Tibial nerve (tissue), 4 donors: ENCODE data around the gene GPC3. TPM values are rescaled to one million over a fixed set of nuclear protein-coding genes. Genes with fewer than 3 reads are reported as not detected.

ENCODE experiments used
- DNase-seq, 2 donors: peaks; one replicate each; pipeline ENCODE4 v3.0.0-alpha.2; 2019; ENCODE audit warnings: low spot score in 2 of 2
- H3K27ac ChIP-seq, 4 donors: fragments of 200-600 bp; sonication (generic) in 3 of 4; one replicate each; pipeline ENCODE4 v1.5.1; 2017 to 2019; ENCODE audit warnings: mild to moderate bottlenecking in 1 of 4
- H3K27me3 ChIP-seq, 2 donors: fragments of 200-600 bp; sonication (generic) in 1 of 2; one replicate each; pipeline versions ENCODE4 v1.5.1 to v1.6.0; 2017 to 2019
- H3K36me3 ChIP-seq, 3 donors: fragments of 200-600 bp; sonication (generic); one replicate each; pipeline ENCODE4 v1.5.1; 2018 to 2019
- H3K4me1 ChIP-seq, 4 donors: fragments of 200-600 bp; sonication (generic) in 3 of 4; one replicate each; pipeline ENCODE4 v1.5.1; 2017 to 2019
- H3K4me3 ChIP-seq, 4 donors: fragments of 200-600 bp; sonication (generic) in 3 of 4; one replicate each; pipeline ENCODE4 v1.5.1; 2017 to 2019; ENCODE audit warnings: mild to moderate bottlenecking in 1 of 4, moderate library complexity in 1 of 4
- H3K9me3 ChIP-seq, 4 donors: fragments of 200-600 bp; sonication (generic) in 3 of 4; one replicate each; pipeline ENCODE4 v1.5.1; 2017 to 2019
- CTCF ChIP-seq, 5 experiments: fragments of 200-600 bp in 3 of 5; fragments of 450-650 bp in 2 of 5; sonication (generic) in 3 of 5; IDR thresholded peaks; one replicate each; pipeline ENCODE4 v1.5.1; 2016 to 2019; ENCODE audit warnings: antibody characterized with exemption in 5 of 5, mild to moderate bottlenecking in 3 of 5, moderate library complexity in 2 of 5
- EP300 ChIP-seq, 2 donors: sonication (generic); formaldehyde crosslinking; IDR thresholded peaks; one replicate each; pipeline ENCODE4 v1.6.1; 2017; ENCODE audit warnings: antibody characterized with exemption in 2 of 2, mild to moderate bottlenecking in 1 of 2
- POLR2A ChIP-seq, 2 donors: fragments of 450-650 bp; IDR thresholded peaks; one replicate each; pipeline ENCODE4 v1.6.1; 2017; ENCODE audit warnings: antibody characterized with exemption in 2 of 2, mild to moderate bottlenecking in 2 of 2, moderate library complexity in 2 of 2
- WGBS, 2 donors: methylation state at CpG; one replicate each; pipeline ENCODE4 v1.1.5; 2018; 5-methylcytosine and 5-hydroxymethylcytosine counted together
- total RNA-seq, 4 donors: library from RNA; depleted of rRNA; stranded (reverse); fragments of >200 nt; gene quantifications; one replicate each; pipeline ENCODE4 v1.1.0, GENCODE V29; 2016

Gene GPC3
- total RNA-seq, 4 donors from 2014 or later: 60.5 to 116 (median 72.8) TPM

- no peaks in the 10 kb centered on the region for H3K9me3 ChIP-seq
- no peaks in the 10 kb centered on the region for H3K36me3 ChIP-seq
- TF ChIP-seq CTCF (IDR thresholded peaks at IDR 0.05) (no peak), POLR2A (IDR thresholded peaks at IDR 0.05) (no peak), EP300 (IDR thresholded peaks at IDR 0.05) (no peak)
- no peak overlapping the region for H3K4me3 ChIP-seq
- no peak overlapping the region for H3K27ac ChIP-seq
- DNase-seq: no peak
- peaks cover 0 to 5% of the 10 kb centered on the region in 2 donors for H3K27me3 ChIP-seq
- 61 to 71% methylated on average over 1 of the region's 1 CpG for WGBS, 2 donors
- no peaks in the 10 kb centered on the region for H3K4me1 ChIP-seq
These were observed 27.7 kb upstream of the GPC3 start for GRCh38 chrX:134013092-134013497.

GRCh38 chrX:134010690-134011089 is 25.3 kb upstream of the GPC3 start:
- Histone ChIP-seq H3K36me3 (no peaks in the 10 kb centered on the region), H3K4me1 (no peaks in the 10 kb centered on the region), H3K27me3 (peaks cover 0 to 4% of the 10 kb centered on the region in 2 donors), H3K9me3 (no peaks in the 10 kb centered on the region), H3K4me3 (no peak overlapping the region), H3K27ac (no peak overlapping the region)
- TF ChIP-seq POLR2A (IDR thresholded peaks at IDR 0.05) (no peak), EP300 (IDR thresholded peaks at IDR 0.05) (no peak), CTCF (IDR thresholded peaks at IDR 0.05) (no peak)
- no peak for DNase-seq
- 55 to 69% methylated on average over 1 of the region's 1 CpG for WGBS, 2 donors

GRCh38 chrX:134007716-134008115 is 22.3 kb upstream of the GPC3 start:
- Histone ChIP-seq H3K27me3 (peaks cover 0 to 15% of the 10 kb centered on the region in 2 donors), H3K27ac (no peak overlapping the region), H3K4me3 (no peak overlapping the region), H3K9me3 (no peaks in the 10 kb centered on the region), H3K36me3 (no peaks in the 10 kb centered on the region), H3K4me1 (no peaks in the 10 kb centered on the region)
- TF ChIP-seq CTCF (IDR thresholded peaks at IDR 0.05) (no peak), POLR2A (IDR thresholded peaks at IDR 0.05) (no peak), EP300 (IDR thresholded peaks at IDR 0.05) (no peak)
- whole genome bisulfite sequencing, 2 donors: 72 to 92% methylated on average over 1 of the region's 1 CpG
- DNase-seq: no peak

- 75 to 91% methylated on average over 2 of the region's 2 CpGs for WGBS, 2 donors
- no peaks in the 10 kb centered on the region for H3K4me1 ChIP-seq
These were observed 21.2 kb upstream of the GPC3 start for GRCh38 chrX:134006484-134007161.

More at GRCh38 chrX:134006484-134007161, 21.2 kb upstream of the GPC3 start:
- Histone ChIP-seq H3K27ac (no peak overlapping the region), H3K27me3 (peaks cover 0 to 20% of the 10 kb centered on the region in 2 donors), H3K9me3 (no peaks in the 10 kb centered on the region), H3K36me3 (no peaks in the 10 kb centered on the region), H3K4me3 (no peak overlapping the region)
- DNase-seq: no peak
- TF ChIP-seq POLR2A (IDR thresholded peaks at IDR 0.05): no peak
- no peak for TF ChIP-seq EP300 (IDR thresholded peaks at IDR 0.05)
- TF ChIP-seq CTCF (IDR thresholded peaks at IDR 0.05): no peak
